ENCODE data around the gene TRIM43.
"Not testable (repeated sequence)": the region's sequence is repeated elsewhere in the genome, so short reads cannot be mapped to it uniquely, and the experiment has no call there.

Gene TRIM43

DNA sequence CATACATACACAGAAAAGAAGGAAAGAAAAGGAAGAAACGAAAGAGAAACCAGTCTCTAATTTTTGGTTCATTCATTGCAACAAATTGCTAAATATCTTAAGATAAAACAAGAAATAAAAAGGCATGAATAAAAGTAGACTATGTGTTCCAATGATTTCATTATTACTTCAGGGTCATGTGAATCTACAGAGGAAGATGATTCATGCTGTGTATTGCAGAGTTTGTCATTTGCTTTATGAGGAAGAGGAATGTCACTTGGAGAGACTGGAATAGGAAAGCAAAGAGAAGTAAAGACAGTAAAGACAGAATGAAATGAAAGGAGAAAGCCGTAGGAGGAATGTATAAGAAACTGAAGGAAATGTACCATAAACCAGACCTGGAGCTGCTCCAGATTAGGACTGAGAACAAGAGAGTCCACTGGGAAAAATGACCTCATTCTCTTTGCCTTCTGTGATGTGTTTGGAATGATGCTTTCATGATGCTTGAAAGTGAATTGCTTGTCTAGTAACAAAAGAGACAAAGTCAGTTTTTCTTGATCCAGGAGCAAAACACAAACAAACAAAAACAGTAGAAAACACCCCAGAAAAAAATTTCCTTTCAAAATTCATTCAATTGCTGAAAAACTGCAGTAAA is 41.9 kb downstream of the TRIM43 start:
- H3K27me3 ChIP-seq (replicated peaks; ENCODE audit: control insufficient read depth, insufficient read depth, low read length, poor library complexity, severe bottlenecking); H3K4me3 ChIP-seq (ENCODE audit: insufficient read depth, low read depth, low read length, poor library complexity, severe bottlenecking); DNase-seq; H3K4me1 ChIP-seq (ENCODE audit: control insufficient read depth, insufficient read depth, low read length, poor library complexity, severe bottlenecking); H3K36me3 ChIP-seq (ENCODE audit: control insufficient read depth, insufficient read depth, low read length); H3K9me3 ChIP-seq (ENCODE audit: control insufficient read depth, low read length); H3K27ac ChIP-seq (ENCODE audit: insufficient read depth, low read length, poor library complexity, severe bottlenecking): not testable (repeated sequence)

DNA sequence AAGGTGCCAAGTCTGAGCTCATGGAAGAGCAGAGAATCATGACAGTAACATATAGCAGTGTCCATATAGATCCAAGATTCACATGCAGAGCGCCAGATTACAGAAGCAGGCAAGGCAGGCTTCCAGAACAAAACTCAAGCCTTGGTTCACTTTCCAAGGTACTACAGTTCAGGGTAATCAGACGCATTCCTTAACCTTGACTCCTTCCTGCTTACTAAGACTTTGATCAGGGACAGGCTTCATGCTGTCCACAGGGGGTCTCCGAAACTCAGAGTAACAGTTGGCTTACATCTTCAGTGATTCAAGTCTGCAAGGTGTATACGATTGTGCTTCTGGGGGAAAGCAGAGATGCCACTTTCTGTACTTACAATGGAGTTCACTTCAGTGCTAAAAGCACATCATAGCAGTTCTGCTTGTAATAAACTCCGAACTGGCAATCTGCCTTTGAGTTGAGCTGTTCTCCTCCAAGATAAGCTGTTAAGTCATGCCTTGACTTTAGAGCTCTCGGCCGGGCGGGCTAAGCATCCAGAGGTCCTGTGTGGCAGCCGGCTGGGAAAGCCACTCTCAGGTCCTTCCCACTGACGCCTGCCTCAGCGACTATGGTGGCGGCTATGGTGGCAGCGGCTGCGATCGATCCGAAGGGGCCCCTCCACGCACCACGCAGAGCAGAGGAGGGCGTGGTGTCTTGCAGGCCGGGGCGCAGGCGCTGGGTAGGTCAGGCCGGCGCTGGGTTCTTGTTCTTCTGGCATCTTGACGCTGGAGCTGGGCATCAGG is 48.9 kb downstream of the TRIM43 start:
- not testable (repeated sequence) for H3K36me3 ChIP-seq (ENCODE audit: control insufficient read depth, insufficient read depth, low read length); H3K9me3 ChIP-seq (ENCODE audit: control insufficient read depth, low read length); H3K27ac ChIP-seq (ENCODE audit: insufficient read depth, low read length, poor library complexity, severe bottlenecking); H3K27me3 ChIP-seq (replicated peaks; ENCODE audit: control insufficient read depth, insufficient read depth, low read length, poor library complexity, severe bottlenecking); H3K4me3 ChIP-seq (ENCODE audit: insufficient read depth, low read depth, low read length, poor library complexity, severe bottlenecking); H3K4me1 ChIP-seq (ENCODE audit: control insufficient read depth, insufficient read depth, low read length, poor library complexity, severe bottlenecking); DNase-seq

- H3K27ac ChIP-seq (ENCODE audit: insufficient read depth, low read length, poor library complexity, severe bottlenecking); H3K36me3 ChIP-seq (ENCODE audit: control insufficient read depth, insufficient read depth, low read length); H3K4me3 ChIP-seq (ENCODE audit: insufficient read depth, low read depth, low read length, poor library complexity, severe bottlenecking); DNase-seq; H3K27me3 ChIP-seq (replicated peaks; ENCODE audit: control insufficient read depth, insufficient read depth, low read length, poor library complexity, severe bottlenecking); H3K9me3 ChIP-seq (ENCODE audit: control insufficient read depth, low read length); H3K4me1 ChIP-seq (ENCODE audit: control insufficient read depth, insufficient read depth, low read length, poor library complexity, severe bottlenecking): not testable (repeated sequence)
Measured at GRCh38 chr2:95641289-95641575, 49.4 kb downstream of the TRIM43 start.

DNA sequence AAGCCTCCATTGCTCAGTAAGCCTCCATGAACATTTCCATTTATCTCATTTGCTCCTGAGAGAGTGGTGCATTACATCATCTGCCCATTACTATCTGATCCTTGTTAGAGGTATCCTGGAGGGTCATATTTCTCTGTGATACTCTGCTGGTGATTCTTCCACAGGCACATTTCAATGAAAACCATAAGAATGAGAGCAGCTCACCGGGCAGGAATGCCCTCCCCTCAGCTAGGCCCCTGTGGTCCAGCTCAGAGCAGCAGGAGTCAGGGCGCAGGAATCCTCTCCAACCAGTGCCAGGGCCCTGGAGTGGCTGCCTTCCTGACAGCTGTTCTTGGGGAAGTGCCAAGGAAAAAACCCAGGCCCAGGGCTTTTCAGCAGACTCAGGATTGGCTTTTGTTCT is 50.0 kb downstream of the TRIM43 start:
- H3K27ac ChIP-seq (ENCODE audit: insufficient read depth, low read length, poor library complexity, severe bottlenecking); H3K4me1 ChIP-seq (ENCODE audit: control insufficient read depth, insufficient read depth, low read length, poor library complexity, severe bottlenecking); H3K9me3 ChIP-seq (ENCODE audit: control insufficient read depth, low read length); H3K36me3 ChIP-seq (ENCODE audit: control insufficient read depth, insufficient read depth, low read length); H3K27me3 ChIP-seq (replicated peaks; ENCODE audit: control insufficient read depth, insufficient read depth, low read length, poor library complexity, severe bottlenecking); DNase-seq; H3K4me3 ChIP-seq (ENCODE audit: insufficient read depth, low read depth, low read length, poor library complexity, severe bottlenecking): not testable (repeated sequence)

DNA sequence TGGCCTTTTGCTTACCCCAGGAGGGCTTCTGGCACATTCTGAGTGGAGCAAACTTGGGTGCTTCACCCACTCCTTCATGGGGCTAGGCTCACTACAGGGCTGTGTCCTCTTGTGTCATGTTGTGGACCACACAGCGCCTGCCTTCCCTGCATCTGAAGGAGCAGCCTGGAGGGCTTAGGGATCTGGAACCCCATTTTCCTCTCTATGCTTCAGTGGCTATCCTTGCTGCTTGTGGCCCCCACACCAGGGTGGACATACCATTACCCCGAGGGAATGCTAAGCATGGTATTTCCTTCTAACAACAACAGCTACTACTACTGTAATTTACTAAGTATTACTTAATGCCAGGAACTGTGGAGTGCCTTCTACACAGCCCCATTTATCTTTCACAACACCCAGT is 50.6 kb downstream of the TRIM43 start:
- H3K4me3 ChIP-seq (ENCODE audit: insufficient read depth, low read depth, low read length, poor library complexity, severe bottlenecking); H3K36me3 ChIP-seq (ENCODE audit: control insufficient read depth, insufficient read depth, low read length); DNase-seq; H3K9me3 ChIP-seq (ENCODE audit: control insufficient read depth, low read length); H3K4me1 ChIP-seq (ENCODE audit: control insufficient read depth, insufficient read depth, low read length, poor library complexity, severe bottlenecking); H3K27ac ChIP-seq (ENCODE audit: insufficient read depth, low read length, poor library complexity, severe bottlenecking); H3K27me3 ChIP-seq (replicated peaks; ENCODE audit: control insufficient read depth, insufficient read depth, low read length, poor library complexity, severe bottlenecking): not testable (repeated sequence)

- H3K4me3 ChIP-seq (ENCODE audit: insufficient read depth, low read depth, low read length, poor library complexity, severe bottlenecking); H3K27ac ChIP-seq (ENCODE audit: insufficient read depth, low read length, poor library complexity, severe bottlenecking); H3K4me1 ChIP-seq (ENCODE audit: control insufficient read depth, insufficient read depth, low read length, poor library complexity, severe bottlenecking); H3K27me3 ChIP-seq (replicated peaks; ENCODE audit: control insufficient read depth, insufficient read depth, low read length, poor library complexity, severe bottlenecking); H3K9me3 ChIP-seq (ENCODE audit: control insufficient read depth, low read length); H3K36me3 ChIP-seq (ENCODE audit: control insufficient read depth, insufficient read depth, low read length); DNase-seq: not testable (repeated sequence)
Measured at GRCh38 chr2:95642951-95643350, 51.1 kb downstream of the TRIM43 start.

GRCh38 chr2:95645312-95645711 is 53.5 kb downstream of the TRIM43 start:
- H3K9me3 ChIP-seq (ENCODE audit: control insufficient read depth, low read length); H3K4me3 ChIP-seq (ENCODE audit: insufficient read depth, low read depth, low read length, poor library complexity, severe bottlenecking); H3K27ac ChIP-seq (ENCODE audit: insufficient read depth, low read length, poor library complexity, severe bottlenecking); H3K36me3 ChIP-seq (ENCODE audit: control insufficient read depth, insufficient read depth, low read length); DNase-seq; H3K4me1 ChIP-seq (ENCODE audit: control insufficient read depth, insufficient read depth, low read length, poor library complexity, severe bottlenecking); H3K27me3 ChIP-seq (replicated peaks; ENCODE audit: control insufficient read depth, insufficient read depth, low read length, poor library complexity, severe bottlenecking): not testable (repeated sequence)

DNA sequence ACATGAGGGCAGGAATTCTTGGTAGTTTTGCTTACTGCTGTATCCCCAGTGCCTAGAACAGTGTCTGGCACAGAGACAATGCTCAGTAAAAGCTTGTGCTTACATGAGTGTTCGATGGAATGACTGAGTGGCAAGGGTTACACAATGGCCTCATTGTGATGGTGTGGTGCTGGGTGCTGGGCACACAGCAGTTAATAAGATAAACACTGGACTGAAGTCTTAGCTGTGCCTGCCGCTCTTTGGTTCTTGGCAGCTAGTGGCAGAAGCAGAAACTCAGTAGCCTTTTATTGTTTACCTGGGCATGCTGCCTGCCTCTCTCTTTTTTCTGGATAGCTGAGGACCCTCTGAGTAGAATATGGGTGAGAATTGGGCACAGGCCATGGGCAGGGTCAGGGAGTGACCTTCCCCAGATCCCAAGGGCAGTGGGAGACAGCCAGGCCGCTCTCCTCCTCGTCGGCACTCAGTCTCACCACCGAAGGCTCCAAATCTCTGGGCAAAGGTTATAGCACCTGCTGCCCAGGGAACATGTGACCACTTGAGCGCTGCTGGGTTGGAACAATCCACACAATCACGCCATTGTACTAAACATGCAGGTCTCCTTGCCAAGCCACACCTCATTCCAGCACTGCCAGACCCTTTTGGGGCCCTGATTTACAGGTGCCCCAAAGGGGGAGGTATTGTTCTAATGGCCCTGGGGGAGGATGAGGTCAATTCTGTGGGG is 54.6 kb downstream of the TRIM43 start:
- not testable (repeated sequence) for H3K27me3 ChIP-seq (replicated peaks; ENCODE audit: control insufficient read depth, insufficient read depth, low read length, poor library complexity, severe bottlenecking); H3K27ac ChIP-seq (ENCODE audit: insufficient read depth, low read length, poor library complexity, severe bottlenecking); DNase-seq; H3K9me3 ChIP-seq (ENCODE audit: control insufficient read depth, low read length); H3K36me3 ChIP-seq (ENCODE audit: control insufficient read depth, insufficient read depth, low read length); H3K4me3 ChIP-seq (ENCODE audit: insufficient read depth, low read depth, low read length, poor library complexity, severe bottlenecking); H3K4me1 ChIP-seq (ENCODE audit: control insufficient read depth, insufficient read depth, low read length, poor library complexity, severe bottlenecking)

DNA sequence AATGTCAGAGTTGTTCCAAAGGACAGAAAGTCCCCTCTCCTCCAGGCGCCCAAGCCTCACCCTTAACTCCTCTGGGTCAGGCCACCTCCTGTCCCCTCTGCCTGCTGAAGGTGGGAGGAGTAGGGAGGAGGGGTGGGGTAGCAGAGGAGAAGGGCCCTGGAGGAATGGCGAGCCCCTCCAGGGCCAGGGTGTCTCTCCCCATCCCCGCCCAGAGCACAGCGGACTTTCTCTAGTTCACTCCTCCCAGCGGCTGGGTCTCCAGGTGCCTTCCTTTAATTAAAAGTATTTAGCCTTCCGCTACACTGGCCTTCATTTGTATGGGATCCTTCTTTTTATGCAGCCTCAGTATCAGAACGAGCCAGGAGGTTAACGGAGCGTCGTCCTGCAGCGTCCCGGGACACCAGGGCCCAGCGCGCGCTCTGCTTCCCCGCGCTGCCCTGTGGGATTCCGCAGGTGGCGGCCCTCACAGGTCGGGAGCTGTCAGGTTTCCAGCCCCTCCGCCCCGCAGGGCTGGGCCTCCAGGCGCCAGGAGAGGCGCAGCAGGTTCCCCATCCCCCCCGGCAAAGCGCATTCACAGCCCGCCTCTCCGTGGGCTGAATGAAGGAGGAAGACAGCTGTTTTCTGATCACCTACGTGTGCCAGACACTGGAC is 57.2 kb downstream of the TRIM43 start:
- DNase-seq; H3K36me3 ChIP-seq (ENCODE audit: control insufficient read depth, insufficient read depth, low read length); H3K27me3 ChIP-seq (replicated peaks; ENCODE audit: control insufficient read depth, insufficient read depth, low read length, poor library complexity, severe bottlenecking); H3K4me3 ChIP-seq (ENCODE audit: insufficient read depth, low read depth, low read length, poor library complexity, severe bottlenecking); H3K4me1 ChIP-seq (ENCODE audit: control insufficient read depth, insufficient read depth, low read length, poor library complexity, severe bottlenecking); H3K27ac ChIP-seq (ENCODE audit: insufficient read depth, low read length, poor library complexity, severe bottlenecking); H3K9me3 ChIP-seq (ENCODE audit: control insufficient read depth, low read length): not testable (repeated sequence)

All from effector memory CD4-positive, alpha-beta T cell (primary cell).